GM08714 (cell line): ENCODE results near the gene UGT2A1.

Source experiments
- H3K4me3 ChIP-seq: fragments of 200-500 bp; sonication (Bioruptor generic); 2 replicates; pipeline ENCODE4 v1.5.1; 2014; ENCODE audit warnings: mild to moderate bottlenecking, low read length, inconsistent platforms
- ZNF274 ChIP-seq: IDR thresholded peaks from 2 replicates; pipeline ENCODE4 v1.6.1; 2012; ENCODE audit warnings: mild to moderate bottlenecking, low read depth, low read length

Gene UGT2A1

DNA sequence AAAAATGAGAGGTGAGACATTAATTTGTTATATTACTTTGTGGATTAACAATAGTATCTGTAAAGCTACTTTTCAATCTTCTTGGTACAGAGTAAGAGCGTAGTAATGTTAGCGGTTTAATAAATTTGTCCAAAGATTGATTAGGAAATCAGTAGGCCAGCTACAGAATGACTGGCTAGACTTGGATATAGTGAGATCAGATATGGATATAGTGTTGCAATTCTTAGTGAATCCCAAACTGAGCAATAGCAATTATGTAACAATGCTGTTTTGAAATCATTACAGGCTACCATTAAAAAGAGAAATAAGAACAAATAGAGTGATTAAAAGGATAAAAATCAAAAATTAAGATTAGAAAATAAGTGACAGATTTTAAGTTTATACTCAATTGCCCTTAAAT is 12.8 kb downstream of the UGT2A1 start:
- no peak overlapping the region for H3K4me3 ChIP-seq
- no peak for TF ChIP-seq ZNF274

DNA sequence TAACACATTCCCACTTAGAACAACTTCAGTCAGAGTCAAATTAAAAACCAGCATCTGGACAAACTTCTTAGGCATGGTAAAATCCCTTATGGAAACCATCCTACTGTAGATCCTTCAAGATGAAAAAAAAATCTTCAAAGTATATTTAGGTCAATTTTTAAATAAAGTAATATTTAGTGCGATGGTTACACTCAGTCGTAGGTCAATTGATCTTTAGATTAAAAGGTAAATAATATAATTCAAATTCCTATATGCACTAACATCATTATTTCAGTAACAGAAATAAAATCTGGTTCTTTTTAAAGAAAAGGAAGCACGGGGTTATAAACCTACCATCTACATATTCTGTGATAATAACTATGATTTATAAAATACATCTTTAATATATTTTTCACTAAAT is 13.5 kb downstream of the UGT2A1 start, which contains the start of gene UGT2A2:
TSS of gene UGT2A2 (minus strand) at position 101 of the 400 bp plus-strand sequence. CDS start at position 99, 2 bp downstream.
- H3K4me3 ChIP-seq: no peak within 1 kb of the TSS
- no peak for TF ChIP-seq ZNF274

DNA sequence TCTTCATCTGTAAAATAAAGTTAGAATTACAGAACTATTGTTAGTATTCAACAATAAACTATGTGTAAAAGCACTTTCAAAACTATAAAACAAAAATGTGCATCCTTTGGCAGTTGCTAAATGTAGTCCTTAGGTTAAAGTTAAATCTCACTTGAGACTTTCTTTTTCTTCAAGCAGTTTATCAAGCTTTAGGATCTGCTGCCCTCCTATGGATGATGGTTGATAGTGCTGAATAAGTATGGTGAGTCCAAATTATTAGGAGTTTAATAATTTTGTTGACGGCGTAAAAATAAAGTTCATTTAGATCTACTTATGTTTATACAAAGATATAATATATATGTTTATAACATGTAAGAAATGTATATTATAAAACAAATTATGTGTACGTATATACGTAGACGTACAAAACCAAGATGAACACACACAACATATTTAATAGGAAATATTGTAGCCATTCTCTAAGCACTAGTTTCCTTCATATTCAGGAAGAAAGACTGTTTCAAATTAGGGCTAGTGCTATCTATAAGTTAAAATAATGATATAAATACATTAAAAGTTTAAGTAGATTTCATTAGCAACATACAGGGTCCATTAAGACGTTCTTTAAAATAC is 35.9 kb downstream of the UGT2A1 start:
- no peak overlapping the region for H3K4me3 ChIP-seq
- no peak for TF ChIP-seq ZNF274

DNA sequence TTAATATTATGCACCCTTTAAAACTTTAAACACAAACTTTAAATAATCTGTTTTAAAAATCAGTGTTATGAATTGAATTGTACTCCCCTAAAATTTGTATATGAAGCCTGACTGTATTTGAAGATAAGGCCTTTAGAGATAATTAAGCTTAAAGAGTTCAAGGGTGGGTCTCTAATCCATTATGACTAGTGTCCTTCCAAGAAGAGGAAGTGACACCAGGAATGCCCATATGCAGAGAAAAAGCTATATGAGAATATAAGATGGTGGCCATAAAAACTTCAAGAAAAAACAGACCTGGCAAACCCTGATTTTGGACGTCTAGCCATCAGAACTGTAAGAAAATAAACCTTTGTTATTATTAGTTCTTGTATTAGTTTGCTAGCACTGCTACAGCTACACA is 42.6 kb downstream of the UGT2A1 start:
- TF ChIP-seq ZNF274: no peak
- H3K4me3 ChIP-seq: no peak overlapping the region

DNA sequence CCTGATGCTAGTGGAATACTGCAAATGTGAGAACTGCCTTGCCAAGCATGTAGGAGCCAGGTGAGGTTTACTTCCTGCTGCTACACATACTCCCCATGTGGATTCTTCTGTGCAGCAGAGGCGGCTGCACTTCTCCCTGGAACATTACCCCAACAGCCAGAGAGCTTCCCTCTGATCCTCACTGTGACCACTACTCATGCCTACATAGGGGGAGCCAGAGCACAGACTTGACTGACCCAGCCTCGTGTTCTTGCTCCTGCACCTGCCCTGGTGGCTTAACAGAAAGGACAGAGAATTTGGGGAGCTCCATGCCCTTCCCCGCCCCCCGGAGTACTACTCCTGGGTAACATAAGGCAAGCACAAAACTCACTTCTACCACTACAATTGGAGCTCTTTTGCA is 52.0 kb downstream of the UGT2A1 start:
- H3K4me3 ChIP-seq: no peak overlapping the region
- no peak for TF ChIP-seq ZNF274

DNA sequence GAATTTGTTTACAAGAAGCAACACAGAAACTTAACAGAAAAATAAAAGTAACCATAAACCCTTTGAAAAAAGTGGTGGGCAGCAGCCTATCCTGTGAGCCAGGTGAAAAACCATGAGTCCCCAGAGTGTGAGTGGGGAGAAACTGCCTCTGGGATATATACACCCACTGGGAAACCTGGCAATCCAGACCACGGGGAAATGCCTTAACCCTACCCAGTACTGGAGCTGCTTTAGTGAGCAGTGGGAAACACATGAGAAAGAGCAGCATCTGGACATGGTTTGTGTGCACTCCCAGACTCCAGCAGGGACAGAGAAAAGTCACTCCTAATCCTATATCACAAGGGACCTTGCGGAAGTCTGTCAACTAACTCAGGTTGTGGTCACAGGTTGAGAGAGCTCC is 53.0 kb downstream of the UGT2A1 start:
- TF ChIP-seq ZNF274: no peak
- H3K4me3 ChIP-seq: no peak overlapping the region

DNA sequence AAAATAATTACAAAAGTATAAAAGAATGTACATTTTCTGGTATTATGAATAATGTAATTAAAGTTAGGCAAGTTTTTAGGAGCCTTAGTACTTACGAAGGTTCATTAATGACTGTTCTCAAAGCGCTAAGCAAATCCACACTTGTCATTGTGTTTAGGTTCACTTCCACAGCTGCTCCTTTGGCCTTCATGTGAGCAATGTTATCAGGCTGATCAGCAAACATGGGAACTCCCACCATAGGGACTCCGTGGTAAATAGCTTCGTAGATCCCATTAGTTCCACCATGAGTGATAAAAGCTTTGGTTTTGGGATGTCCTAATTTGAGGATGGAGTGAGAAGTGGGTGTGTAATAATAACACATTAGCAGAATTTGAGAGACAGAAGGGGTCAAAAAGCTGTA is 58.7 kb downstream of the UGT2A1 start:
- no peak overlapping the region for H3K4me3 ChIP-seq
- no peak for TF ChIP-seq ZNF274

DNA sequence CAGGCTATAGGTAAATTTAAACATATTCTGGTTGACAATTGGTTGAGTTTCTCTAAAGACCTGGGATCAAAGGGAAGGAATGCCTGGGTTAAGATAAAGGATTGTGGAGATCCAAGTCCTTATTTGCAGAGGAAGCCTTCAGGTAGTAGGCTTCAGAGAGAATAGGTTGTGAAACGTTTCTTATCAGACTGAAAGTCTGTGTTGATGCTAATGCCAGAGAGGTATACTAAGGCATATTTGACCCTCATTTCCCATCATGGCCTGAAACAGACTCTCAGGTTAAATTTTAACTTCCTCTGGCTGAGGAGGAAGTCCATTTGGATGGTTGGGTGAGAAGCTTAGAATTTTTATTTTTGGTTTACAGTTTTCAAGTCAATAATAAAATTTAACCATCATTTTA is 61.7 kb downstream of the UGT2A1 start:
- TF ChIP-seq ZNF274: no peak
- H3K4me3 ChIP-seq: no peak overlapping the region

DNA sequence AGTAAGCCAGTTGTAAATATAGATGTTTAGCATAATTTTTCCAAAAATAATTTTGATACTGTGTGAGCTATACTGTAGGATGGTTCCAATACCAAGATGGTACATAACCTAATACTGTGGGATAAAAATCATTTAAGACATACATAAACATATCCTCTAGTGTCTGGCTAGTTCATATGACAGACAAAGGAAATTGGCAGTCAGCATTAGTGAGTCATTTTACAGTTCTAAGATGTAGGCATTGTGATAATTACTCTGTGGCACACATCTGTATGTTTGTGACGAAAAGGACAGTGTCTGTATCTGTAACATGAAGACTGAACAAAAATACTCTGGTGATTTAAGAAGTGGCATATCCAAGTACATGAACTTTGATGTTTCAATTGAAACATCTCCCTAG is 63.2 kb downstream of the UGT2A1 start:
- no peak for TF ChIP-seq ZNF274
- no peak overlapping the region for H3K4me3 ChIP-seq

DNA sequence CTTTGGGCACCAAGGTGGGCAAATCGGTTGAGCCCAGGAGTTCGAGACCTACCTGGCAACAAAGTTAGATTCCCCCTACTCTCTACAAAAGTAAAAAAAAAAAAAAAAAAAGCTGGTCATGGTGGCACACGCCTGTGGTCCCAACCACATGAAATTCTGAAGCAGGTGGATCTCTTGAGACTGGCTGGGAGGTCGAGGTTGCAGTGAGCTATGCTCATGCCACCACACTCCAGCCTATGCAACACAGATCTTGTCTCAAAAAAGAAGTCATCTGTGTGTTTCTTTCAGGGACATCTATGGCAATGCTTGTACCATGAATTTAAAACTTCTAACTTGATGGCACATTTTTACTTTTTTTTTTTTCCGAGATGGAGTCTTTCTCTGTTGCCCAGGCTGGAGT is 68.9 kb downstream of the UGT2A1 start:
- TF ChIP-seq ZNF274: no peak

DNA sequence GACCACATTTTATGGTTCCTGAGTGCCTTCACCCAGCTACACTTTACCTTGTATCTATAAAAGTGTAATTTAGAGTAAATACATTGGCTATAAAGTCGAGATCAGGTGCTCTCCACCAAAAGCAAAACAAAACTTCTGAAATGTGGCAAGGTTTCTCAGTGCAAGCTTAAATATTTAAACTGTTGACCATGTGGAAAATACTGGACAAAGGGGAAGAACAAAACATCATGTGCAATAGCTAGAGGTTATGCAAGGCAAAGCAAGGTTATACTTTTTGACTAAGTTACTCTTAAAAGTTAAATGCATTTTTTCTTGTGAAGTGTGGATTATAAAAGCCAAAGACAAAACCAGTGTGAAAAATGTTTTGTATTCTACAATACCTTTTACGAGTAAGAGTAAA is 69.5 kb downstream of the UGT2A1 start:
- no peak overlapping the region for H3K4me3 ChIP-seq
- TF ChIP-seq ZNF274: no peak

More for the DNA sequence above, 68.9 kb downstream of the UGT2A1 start:
- H3K4me3 ChIP-seq: no peak overlapping the region

DNA sequence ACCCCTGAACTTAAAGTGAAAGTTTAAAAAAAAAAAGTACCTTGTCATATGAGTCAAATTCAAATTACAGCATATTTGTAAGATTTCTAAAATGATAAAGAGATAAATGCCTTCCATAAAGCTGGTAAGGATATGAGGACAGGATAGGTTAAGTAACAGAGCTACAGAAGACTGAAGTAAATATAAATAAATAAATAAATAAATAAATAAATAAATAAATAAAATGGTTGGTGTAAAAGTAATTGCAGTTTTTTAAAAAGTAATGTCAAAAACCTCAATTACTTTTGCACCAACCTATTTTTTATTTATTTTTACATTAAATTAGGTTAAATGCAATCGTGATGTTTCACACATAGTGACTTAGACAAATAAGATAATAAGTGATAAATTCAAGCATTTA is 75.8 kb downstream of the UGT2A1 start:
- TF ChIP-seq ZNF274: no peak
- H3K4me3 ChIP-seq: no peak overlapping the region

DNA sequence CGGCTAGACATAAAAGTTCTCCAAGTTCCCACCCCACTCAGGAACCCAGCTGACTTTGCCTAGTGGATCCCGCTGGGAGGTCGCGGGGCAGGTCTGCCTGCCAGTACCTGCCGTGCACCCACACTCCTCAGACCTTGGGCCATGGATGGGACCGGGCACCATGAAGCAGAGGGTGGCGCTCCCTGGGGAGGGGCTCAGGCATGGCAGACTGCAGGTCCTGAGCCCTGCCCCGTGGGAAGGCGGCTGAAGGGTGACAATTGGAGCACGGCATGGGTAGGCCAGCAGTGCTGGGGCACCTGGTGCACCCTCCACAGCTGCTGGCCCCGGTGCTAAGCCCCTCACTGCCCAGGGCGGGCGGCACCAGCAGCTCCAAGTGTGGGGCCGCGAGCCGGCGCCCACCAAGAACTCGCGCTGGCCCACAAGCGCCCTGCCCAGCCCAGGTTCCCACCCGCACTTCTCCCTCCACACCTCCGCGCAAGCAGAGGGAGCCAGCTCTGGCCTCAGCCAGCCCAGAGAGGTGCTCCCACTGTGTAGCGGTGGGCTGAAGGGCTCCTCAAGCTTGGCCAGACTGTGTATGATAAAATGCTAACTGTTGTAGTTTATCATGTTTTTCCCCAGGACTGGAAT is 76.7 kb downstream of the UGT2A1 start:
- no peak for TF ChIP-seq ZNF274

DNA sequence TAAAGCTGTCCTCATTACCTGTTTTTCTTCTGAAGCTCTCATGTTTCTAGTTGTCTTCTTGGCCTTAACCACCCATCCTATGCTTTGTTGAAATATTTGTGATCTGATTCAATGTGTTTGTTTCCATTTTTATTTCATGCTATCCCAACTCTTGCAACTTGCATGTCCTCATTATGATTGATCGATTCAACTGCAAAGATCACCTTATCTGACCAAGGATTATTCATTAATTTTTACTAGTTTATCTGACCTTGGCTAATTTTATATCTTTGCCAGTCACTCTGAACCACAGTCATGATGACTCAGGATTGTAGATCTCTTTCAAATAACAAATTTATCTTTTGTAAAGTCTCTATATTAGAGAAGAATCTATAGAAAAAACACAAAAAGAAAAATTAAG is 84.3 kb downstream of the UGT2A1 start:
- H3K4me3 ChIP-seq: no peak overlapping the region
- no peak for TF ChIP-seq ZNF274

More for the DNA sequence above, 76.7 kb downstream of the UGT2A1 start:
- H3K4me3 ChIP-seq: no peak overlapping the region

DNA sequence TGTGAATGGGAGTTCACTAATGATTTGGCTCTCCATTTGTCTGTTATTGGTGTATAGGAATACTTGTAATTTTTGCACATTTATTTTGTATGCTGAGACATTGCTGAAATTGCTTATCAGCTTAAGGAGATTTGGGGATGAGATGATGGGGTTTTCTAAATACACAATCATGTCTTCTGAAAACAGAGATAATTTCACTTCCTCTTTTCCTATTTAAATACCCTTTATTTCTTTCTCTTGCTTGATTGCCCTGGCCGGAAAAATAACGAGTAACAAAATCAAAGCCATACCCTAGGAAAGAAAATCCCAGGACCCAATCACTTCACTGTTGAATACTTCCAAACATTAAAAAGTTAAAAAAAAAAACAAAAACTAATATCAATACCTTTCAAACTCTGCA is 89.6 kb downstream of the UGT2A1 start:
- H3K4me3 ChIP-seq: no peak overlapping the region
- no peak for TF ChIP-seq ZNF274

DNA sequence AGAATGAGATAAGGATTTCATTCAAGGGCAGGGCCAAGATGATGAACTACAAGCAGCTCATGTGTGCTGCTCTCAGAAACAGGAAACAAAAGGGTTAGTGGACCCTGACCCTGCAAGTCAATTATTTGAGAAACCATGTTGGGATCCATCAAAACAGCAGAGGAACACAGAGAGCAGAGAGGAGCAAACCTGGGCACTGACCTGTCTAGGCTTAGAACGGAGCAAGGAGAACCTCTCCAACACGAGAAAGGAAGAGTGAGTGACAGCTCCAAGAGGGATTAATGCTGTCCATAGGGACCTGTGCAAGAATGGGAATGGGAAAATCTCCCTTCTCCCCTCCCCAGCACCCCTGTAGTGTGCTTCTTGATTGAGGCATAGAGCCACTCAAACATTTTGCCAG is 103.4 kb downstream of the UGT2A1 start:
- no peak for TF ChIP-seq ZNF274
- H3K4me3 ChIP-seq: no peak overlapping the region
